HCT116 (cell line): ENCODE data around the gene RGS4. TPM values are rescaled to one million over a fixed set of nuclear protein-coding genes. Genes with fewer than 3 reads are reported as not detected.

Source experiments
- ATAC-seq: fragments of 200-7000 bp; cut with Tn5 transposase; 2 replicates; pipeline ENCODE4 v1.9.1; 2020; ENCODE audit warnings: mild to moderate bottlenecking, moderate library complexity
- BruUV-seq: library from RNA; stranded (reverse); fragments of 400-500 nt; replicated peaks from 2 replicates; lab custom pipeline; 2021; lab: Mats Ljungman, UMichigan
- CTCF ChIA-PET: fragments of 300-600 bp; sonication (Branson Sonifier 250); formaldehyde crosslinking; loops from one replicate; lab custom pipeline; 2021; ENCODE audit warnings: antibody characterized with exemption; lab: Charles Lee
- POLR2A ChIA-PET: fragments of 300-600, 350-600 bp; sonication (Branson Sonifier 250); formaldehyde crosslinking; loops from one replicate; lab custom pipeline; 2021; ENCODE audit warnings: antibody characterized with exemption; lab: Charles Lee
- RAD21 ChIA-PET, 2 experiments: fragments of 300-600 bp; sonication (Branson Sonifier 250); formaldehyde crosslinking; loops; one replicate each; lab custom pipeline; 2023; ENCODE audit warnings: low total read pairs in 2 of 2; ENCODE audit not compliant: uncharacterized antibody in 2 of 2, unreplicated experiment in 2 of 2, low non-redundant PET in 1 of 2; lab: Charles Lee
- DNase-seq: peaks from one replicate; pipeline ENCODE4 v3.0.0-alpha.2; 2010; ENCODE audit warnings: low read depth, low spot score
- H2AFZ ChIP-seq: fragments of 200-600 bp; shearing (Covaris generic), sonication (generic); 2 replicates; pipeline ENCODE4 v1.6.1; 2017; ENCODE audit warnings: low read depth, mixed run types, mixed read lengths, antibody characterized with exemption, low read length; ENCODE audit not compliant: poor library complexity, severe bottlenecking
- H3K27ac ChIP-seq: 2 replicates; pipeline ENCODE4 v1.5.1; 2012; ENCODE audit warnings: low read depth, low read length
- H3K27me3 ChIP-seq: fragments of 200-600 bp; sonication (generic); 2 replicates; pipeline ENCODE4 v1.6.1; 2016; ENCODE audit warnings: mixed run types, low read length, mixed read lengths; ENCODE audit not compliant: insufficient read depth
- H3K36me3 ChIP-seq, 2 experiments: fragments of 200-500 bp in 1 of 2; fragments of 200-600 bp in 1 of 2; sonication (Bioruptor generic) in 1 of 2; sonication (generic) in 1 of 2; 2 replicates each; pipeline versions ENCODE4 v1.5.1 to v1.6.1; 2014 to 2016; ENCODE audit warnings: low read length in 2 of 2, inconsistent platforms in 1 of 2, mixed read lengths in 1 of 2, mixed run types in 1 of 2; ENCODE audit not compliant: insufficient read depth in 2 of 2, control insufficient read depth in 1 of 2
- H3K4me1 ChIP-seq, 2 experiments: fragments of 200-600 bp in 1 of 2; sonication (generic) in 1 of 2; 2 replicates each; pipeline versions ENCODE4 v1.5.1 to v1.6.1; 2012 to 2017; ENCODE audit warnings: low read length in 2 of 2, inconsistent platforms in 1 of 2, mild to moderate bottlenecking in 1 of 2, mixed read lengths in 1 of 2, mixed run types in 1 of 2, moderate library complexity in 1 of 2; ENCODE audit not compliant: insufficient read depth in 2 of 2, control insufficient read depth in 1 of 2
- H3K4me2 ChIP-seq: fragments of 200-600 bp; sonication (generic); 2 replicates; pipeline ENCODE4 v1.6.1; 2017; ENCODE audit warnings: mixed run types, low read length, mixed read lengths
- H3K4me3 ChIP-seq, 2 experiments: fragments of 200-600 bp in 1 of 2; sonication (generic) in 1 of 2; replicated peaks in 1 of 2; 2 replicates each; pipeline ENCODE4 v1.5.1; 2011 to 2016; ENCODE audit warnings: low read length in 2 of 2, control low read depth in 1 of 2, low read depth in 1 of 2, mild to moderate bottlenecking in 1 of 2, mixed read lengths in 1 of 2, mixed run types in 1 of 2
- H3K79me2 ChIP-seq: fragments of 200-600 bp; sonication (generic); 2 replicates; pipeline ENCODE4 v1.6.1; 2017; ENCODE audit warnings: mild to moderate bottlenecking, mixed run types, low read length, moderate library complexity, mixed read lengths; ENCODE audit not compliant: insufficient read depth
- H3K9ac ChIP-seq: fragments of 200-600 bp; sonication (generic); 2 replicates; pipeline ENCODE4 v1.6.1; 2016; ENCODE audit warnings: low read length, mixed read lengths
- H3K9me2 ChIP-seq: fragments of 200-600 bp; sonication (generic), shearing (Covaris generic); 2 replicates; pipeline ENCODE4 v1.6.1; 2017; ENCODE audit warnings: mixed run types, mild to moderate bottlenecking, moderate library complexity; ENCODE audit not compliant: insufficient read depth
- H3K9me3 ChIP-seq, 2 experiments: fragments of 200-500 bp in 1 of 2; fragments of 200-600 bp in 1 of 2; sonication (Bioruptor generic) in 1 of 2; sonication (generic) in 1 of 2; 2 replicates each; pipeline ENCODE4 v1.6.1; 2014 to 2017; ENCODE audit warnings: low read length in 2 of 2, mixed read lengths in 2 of 2, inconsistent platforms in 1 of 2, low read depth in 1 of 2, mild to moderate bottlenecking in 1 of 2, mixed run types in 1 of 2, moderate library complexity in 1 of 2; ENCODE audit not compliant: control insufficient read depth in 1 of 2, insufficient read depth in 1 of 2
- H4K20me1 ChIP-seq: fragments of 200-600 bp; sonication (generic), shearing (Covaris generic); 2 replicates; pipeline ENCODE4 v1.6.1; 2017; ENCODE audit warnings: mixed run types, mild to moderate bottlenecking, moderate library complexity; ENCODE audit not compliant: insufficient read depth
- CBX3 ChIP-seq: IDR thresholded peaks from 2 replicates; pipeline ENCODE4 v1.6.1; 2012; ENCODE audit warnings: low read depth
- CEBPB ChIP-seq: IDR thresholded peaks from 2 replicates; pipeline ENCODE4 v1.6.1; 2012; ENCODE audit warnings: low read depth
- EGR1 ChIP-seq: IDR thresholded peaks from 2 replicates; pipeline ENCODE4 v1.6.1; 2012; ENCODE audit warnings: low read depth
- ELF1 ChIP-seq: IDR thresholded peaks from 2 replicates; pipeline ENCODE4 v1.6.1; 2012; ENCODE audit warnings: low read depth, borderline replicate concordance
- EZH2 ChIP-seq: fragments of 200-600 bp; sonication (generic); IDR thresholded peaks from 2 replicates; pipeline ENCODE4 v1.6.1; 2017; ENCODE audit warnings: antibody characterized with exemption, mixed run types
- EZH2phosphoT487 ChIP-seq: fragments of 200-600 bp; IDR thresholded peaks from 2 replicates; pipeline ENCODE4 v1.6.1; 2018; ENCODE audit warnings: antibody characterized with exemption, borderline replicate concordance
- FOSL1 ChIP-seq: IDR thresholded peaks from 2 replicates; pipeline ENCODE4 v1.6.1; 2012; ENCODE audit warnings: low read depth
- JUND ChIP-seq: IDR thresholded peaks from 2 replicates; pipeline ENCODE4 v1.6.1; 2012
- RAD21 ChIP-seq: IDR thresholded peaks from 2 replicates; pipeline ENCODE4 v1.6.1; 2012; ENCODE audit warnings: low read depth, mild to moderate bottlenecking
- SIN3A ChIP-seq: IDR thresholded peaks from 2 replicates; pipeline ENCODE4 v1.6.1; 2012; ENCODE audit warnings: low read depth
- SP1 ChIP-seq: IDR thresholded peaks from 2 replicates; pipeline ENCODE4 v1.6.1; 2012; ENCODE audit warnings: low read depth
- ZFX ChIP-seq: fragments of 450-650 bp; IDR thresholded peaks from 2 replicates; pipeline ENCODE4 v1.6.1; 2017
- ZNF274 ChIP-seq: fragments of 200-500 bp; sonication (Bioruptor generic); IDR thresholded peaks from 2 replicates; pipeline ENCODE4 v1.6.1; 2014; ENCODE audit warnings: mild to moderate bottlenecking, low read depth, low read length, inconsistent platforms
- intact Hi-C: fragments of 100-400 bp; cut with micrococcal nuclease; formaldehyde crosslinking; loops from 2 replicates; pipeline ENCODE4 v1.10.0; 2022
- total RNA-seq: library from RNA; stranded (reverse); gene quantifications from one replicate; pipeline ENCODE4 v1.2.1, GENCODE V29; 2021; ENCODE audit not compliant: unreplicated experiment
- TF ChIP-seq, protein P1 (sequence below): IDR thresholded peaks from 2 replicates; pipeline ENCODE4 v1.6.1; 2012
- TF ChIP-seq, protein P2 (sequence below): IDR thresholded peaks from 2 replicates; pipeline ENCODE4 v1.6.1; 2012
- TF ChIP-seq, protein P3 (sequence below): IDR thresholded peaks from 2 replicates; pipeline ENCODE4 v1.6.1; 2012; ENCODE audit warnings: low read depth

The RGS4 gene
- total RNA-seq, 1 experiment from 2014 or later, result not detected

DNA sequence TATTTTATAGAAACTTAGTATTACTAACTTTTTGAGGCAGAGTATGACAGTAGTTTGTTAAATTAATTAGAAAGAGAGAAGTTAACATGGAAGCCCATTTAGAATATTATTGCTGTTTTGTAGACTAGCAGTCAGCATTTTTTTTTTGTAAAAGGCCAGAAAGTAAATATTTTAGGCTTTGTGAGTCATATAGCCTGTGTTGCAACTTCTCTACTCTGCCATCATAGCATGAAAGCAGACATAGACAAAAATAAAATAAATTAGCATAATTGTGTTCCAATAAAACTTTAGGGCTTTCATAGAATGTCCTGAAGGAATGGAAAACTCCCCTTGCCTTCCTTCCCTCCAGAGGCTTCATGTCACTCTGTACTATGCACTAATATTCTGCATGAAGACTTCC is 12.3 kb upstream of the RGS4 start:
- POLR2A ChIA-PET, result no interaction called here
- TF ChIP-seq SP1 (no peak), EZH2phosphoT487 (no peak), EZH2 (no peak), ELF1 (no peak), CBX3 (no peak), SIN3A (no peak), RAD21 (no peak), FOSL1 (no peak), CEBPB (no peak), ZNF274 (no peak), ZFX (no peak), EGR1 (no peak), JUND (no peak)
- TF ChIP-seq, protein P1, sequence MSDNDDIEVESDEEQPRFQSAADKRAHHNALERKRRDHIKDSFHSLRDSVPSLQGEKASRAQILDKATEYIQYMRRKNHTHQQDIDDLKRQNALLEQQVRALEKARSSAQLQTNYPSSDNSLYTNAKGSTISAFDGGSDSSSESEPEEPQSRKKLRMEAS, result no peak
- TF ChIP-seq, protein P2, sequence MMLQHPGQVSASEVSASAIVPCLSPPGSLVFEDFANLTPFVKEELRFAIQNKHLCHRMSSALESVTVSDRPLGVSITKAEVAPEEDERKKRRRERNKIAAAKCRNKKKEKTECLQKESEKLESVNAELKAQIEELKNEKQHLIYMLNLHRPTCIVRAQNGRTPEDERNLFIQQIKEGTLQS, result no peak
- TF ChIP-seq, protein P3, sequence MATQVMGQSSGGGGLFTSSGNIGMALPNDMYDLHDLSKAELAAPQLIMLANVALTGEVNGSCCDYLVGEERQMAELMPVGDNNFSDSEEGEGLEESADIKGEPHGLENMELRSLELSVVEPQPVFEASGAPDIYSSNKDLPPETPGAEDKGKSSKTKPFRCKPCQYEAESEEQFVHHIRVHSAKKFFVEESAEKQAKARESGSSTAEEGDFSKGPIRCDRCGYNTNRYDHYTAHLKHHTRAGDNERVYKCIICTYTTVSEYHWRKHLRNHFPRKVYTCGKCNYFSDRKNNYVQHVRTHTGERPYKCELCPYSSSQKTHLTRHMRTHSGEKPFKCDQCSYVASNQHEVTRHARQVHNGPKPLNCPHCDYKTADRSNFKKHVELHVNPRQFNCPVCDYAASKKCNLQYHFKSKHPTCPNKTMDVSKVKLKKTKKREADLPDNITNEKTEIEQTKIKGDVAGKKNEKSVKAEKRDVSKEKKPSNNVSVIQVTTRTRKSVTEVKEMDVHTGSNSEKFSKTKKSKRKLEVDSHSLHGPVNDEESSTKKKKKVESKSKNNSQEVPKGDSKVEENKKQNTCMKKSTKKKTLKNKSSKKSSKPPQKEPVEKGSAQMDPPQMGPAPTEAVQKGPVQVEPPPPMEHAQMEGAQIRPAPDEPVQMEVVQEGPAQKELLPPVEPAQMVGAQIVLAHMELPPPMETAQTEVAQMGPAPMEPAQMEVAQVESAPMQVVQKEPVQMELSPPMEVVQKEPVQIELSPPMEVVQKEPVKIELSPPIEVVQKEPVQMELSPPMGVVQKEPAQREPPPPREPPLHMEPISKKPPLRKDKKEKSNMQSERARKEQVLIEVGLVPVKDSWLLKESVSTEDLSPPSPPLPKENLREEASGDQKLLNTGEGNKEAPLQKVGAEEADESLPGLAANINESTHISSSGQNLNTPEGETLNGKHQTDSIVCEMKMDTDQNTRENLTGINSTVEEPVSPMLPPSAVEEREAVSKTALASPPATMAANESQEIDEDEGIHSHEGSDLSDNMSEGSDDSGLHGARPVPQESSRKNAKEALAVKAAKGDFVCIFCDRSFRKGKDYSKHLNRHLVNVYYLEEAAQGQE, result no peak
- TF ChIP-seq, all 23 proteins: peak for 0

More for the DNA sequence above, 12.3 kb upstream of the RGS4 start:
- intact Hi-C loops, result no loop called here
- no peaks in the 10 kb centered on the region for H4K20me1 ChIP-seq
- DNase-seq (no peak), ATAC-seq (no peak)
- H3K4me2 ChIP-seq, result no peak overlapping the region
- ChIA-PET RAD21 (no interaction called here), CTCF (interaction anchor here (1.2 kb wide), 1 partner anchor 13 kb away, joined by 3 read pairs; the partner anchor contains the start of gene RGS4)
- no peak overlapping the region for H3K27ac ChIP-seq
- H3K4me1 ChIP-seq, result no peaks in the 10 kb centered on the region
- H3K9me2 ChIP-seq, result no peaks in the 10 kb centered on the region
- H3K9ac ChIP-seq, result no peak overlapping the region
- BruUV-seq, result no TSS peak
- no peaks in the 10 kb centered on the region for H3K9me3 ChIP-seq
- H2AFZ ChIP-seq, result no peak overlapping the region
- no peaks in the 10 kb centered on the region for H3K79me2 ChIP-seq
- H3K36me3 ChIP-seq, result no peaks in the 10 kb centered on the region
- no peak overlapping the region for H3K4me3 ChIP-seq
- H3K27me3 ChIP-seq, result no peaks in the 10 kb centered on the region
